Loucy (cell line): ENCODE results near the gene LDHB.

Experiments used
- H2AFZ ChIP-seq: fragments of 200-600 bp; sonication (generic); 2 replicates; pipeline ENCODE4 v1.6.0; 2016; ENCODE audit warnings: antibody characterized with exemption, mild to moderate bottlenecking, low read length, moderate library complexity
- H3F3A ChIP-seq: fragments of 200-600 bp; 2 replicates; pipeline ENCODE4 v1.6.0; 2016; ENCODE audit warnings: antibody characterized with exemption, low read depth, mild to moderate bottlenecking
- H3K27me3 ChIP-seq: fragments of 200-600 bp; sonication (generic); 2 replicates; pipeline ENCODE4 v1.6.1; 2014; ENCODE audit warnings: low read length, mild to moderate bottlenecking; ENCODE audit not compliant: insufficient read depth, poor library complexity, severe bottlenecking
- H3K36me3 ChIP-seq: fragments of 200-600 bp; sonication (generic); 2 replicates; pipeline ENCODE4 v1.6.1; 2016; ENCODE audit warnings: low read length; ENCODE audit not compliant: insufficient read depth
- H3K4me1 ChIP-seq: fragments of 200-600 bp; sonication (generic); 2 replicates; pipeline ENCODE4 v1.5.1; 2014; ENCODE audit warnings: low read length, mild to moderate bottlenecking; ENCODE audit not compliant: insufficient read depth, poor library complexity, severe bottlenecking
- H3K4me2 ChIP-seq: fragments of 200-600 bp; sonication (generic); 2 replicates; pipeline ENCODE4 v1.6.0; 2014; ENCODE audit warnings: antibody characterized with exemption, low read length, low read depth, mild to moderate bottlenecking; ENCODE audit not compliant: poor library complexity, severe bottlenecking
- H3K4me3 ChIP-seq: fragments of 200-600 bp; sonication (generic); 2 replicates; pipeline ENCODE4 v1.5.1; 2014; ENCODE audit warnings: low read length, mild to moderate bottlenecking, mixed read lengths; ENCODE audit not compliant: poor library complexity, severe bottlenecking
- H3K79me2 ChIP-seq: fragments of 200-600 bp; sonication (generic); 2 replicates; pipeline ENCODE4 v1.6.1; 2014; ENCODE audit warnings: low read length; ENCODE audit not compliant: insufficient read depth
- H3K9ac ChIP-seq: fragments of 200-600 bp; sonication (generic); 2 replicates; pipeline ENCODE4 v1.6.0; 2014; ENCODE audit warnings: mild to moderate bottlenecking, low read depth, low read length, moderate library complexity; ENCODE audit not compliant: poor library complexity, severe bottlenecking
- H3K9me2 ChIP-seq: fragments of 200-600 bp; sonication (generic); replicated peaks from 2 replicates; pipeline ENCODE4 v1.6.1; 2016; ENCODE audit warnings: low read depth, low read length, mixed read lengths
- H3K9me3 ChIP-seq: fragments of 200-600 bp; sonication (generic); 2 replicates; pipeline ENCODE4 v1.6.1; 2014; ENCODE audit warnings: mild to moderate bottlenecking, antibody characterized with exemption, low read length, low read depth; ENCODE audit not compliant: insufficient read depth
- H4K20me1 ChIP-seq: fragments of 200-600 bp; sonication (generic); 2 replicates; pipeline ENCODE4 v1.6.0; 2014; ENCODE audit warnings: antibody characterized with exemption, low read length, mild to moderate bottlenecking; ENCODE audit not compliant: insufficient read depth, poor library complexity, severe bottlenecking
- EZH2phosphoT487 ChIP-seq: fragments of 200-600 bp; IDR thresholded peaks from 2 replicates; pipeline ENCODE4 v1.6.1; 2018; ENCODE audit warnings: antibody characterized with exemption, mild to moderate bottlenecking, moderate library complexity, borderline replicate concordance
- TF ChIP-seq, protein P1 (sequence below): fragments of 200-600 bp; sonication (generic); conservative IDR thresholded peaks from 2 replicates; pipeline ENCODE4 v1.5.1; 2014; ENCODE audit warnings: mild to moderate bottlenecking, antibody characterized with exemption, low read length

Gene LDHB

DNA sequence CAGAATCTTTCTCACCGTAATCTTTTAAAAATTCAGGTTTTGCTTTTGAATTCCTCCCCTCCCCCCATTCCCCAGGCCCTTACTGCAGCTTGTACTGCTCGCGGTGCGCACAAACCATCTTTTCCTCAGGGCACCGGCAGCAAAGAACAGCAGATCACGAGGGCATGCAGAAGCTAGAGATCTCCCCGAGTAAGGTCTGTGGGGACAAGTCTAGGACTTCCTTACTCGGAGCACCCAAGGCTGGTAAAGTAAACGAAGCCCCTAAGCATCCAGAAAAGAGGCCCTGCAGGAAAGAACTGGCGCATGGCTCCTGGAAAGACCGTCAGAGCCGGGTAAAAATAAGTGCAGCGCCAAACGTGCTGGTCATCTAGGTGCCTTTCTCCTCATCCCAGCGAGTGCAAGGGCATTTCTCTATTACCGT lies 727 bp downstream of the LDHB start:
- peaks cover 54% of the 10 kb centered on the region for H3K4me1 ChIP-seq
- peaks cover 27% of the 10 kb centered on the region for H3K36me3 ChIP-seq
- no peaks in the 10 kb centered on the region for H3F3A ChIP-seq
- no peaks in the 10 kb centered on the region for H3K9me2 ChIP-seq
- no peaks in the 10 kb centered on the region for H3K9me3 ChIP-seq
- H3K4me2 ChIP-seq, result peak overlapping the region; percentile 95
- peak overlapping the region; percentile 72; the same call in 1 of the 2 replicates for H2AFZ ChIP-seq
- H3K27me3 ChIP-seq, result no peaks in the 10 kb centered on the region
- H3K4me3 ChIP-seq, result peak overlapping the region; percentile 97
- H4K20me1 ChIP-seq, result peaks cover 55% of the 10 kb centered on the region
- TF ChIP-seq, protein P1, sequence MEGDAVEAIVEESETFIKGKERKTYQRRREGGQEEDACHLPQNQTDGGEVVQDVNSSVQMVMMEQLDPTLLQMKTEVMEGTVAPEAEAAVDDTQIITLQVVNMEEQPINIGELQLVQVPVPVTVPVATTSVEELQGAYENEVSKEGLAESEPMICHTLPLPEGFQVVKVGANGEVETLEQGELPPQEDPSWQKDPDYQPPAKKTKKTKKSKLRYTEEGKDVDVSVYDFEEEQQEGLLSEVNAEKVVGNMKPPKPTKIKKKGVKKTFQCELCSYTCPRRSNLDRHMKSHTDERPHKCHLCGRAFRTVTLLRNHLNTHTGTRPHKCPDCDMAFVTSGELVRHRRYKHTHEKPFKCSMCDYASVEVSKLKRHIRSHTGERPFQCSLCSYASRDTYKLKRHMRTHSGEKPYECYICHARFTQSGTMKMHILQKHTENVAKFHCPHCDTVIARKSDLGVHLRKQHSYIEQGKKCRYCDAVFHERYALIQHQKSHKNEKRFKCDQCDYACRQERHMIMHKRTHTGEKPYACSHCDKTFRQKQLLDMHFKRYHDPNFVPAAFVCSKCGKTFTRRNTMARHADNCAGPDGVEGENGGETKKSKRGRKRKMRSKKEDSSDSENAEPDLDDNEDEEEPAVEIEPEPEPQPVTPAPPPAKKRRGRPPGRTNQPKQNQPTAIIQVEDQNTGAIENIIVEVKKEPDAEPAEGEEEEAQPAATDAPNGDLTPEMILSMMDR, result no peak
- no peak for TF ChIP-seq EZH2phosphoT487
- peaks cover 57% of the 10 kb centered on the region for H3K79me2 ChIP-seq
- H3K9ac ChIP-seq, result peak overlapping the region; percentile 88

DNA sequence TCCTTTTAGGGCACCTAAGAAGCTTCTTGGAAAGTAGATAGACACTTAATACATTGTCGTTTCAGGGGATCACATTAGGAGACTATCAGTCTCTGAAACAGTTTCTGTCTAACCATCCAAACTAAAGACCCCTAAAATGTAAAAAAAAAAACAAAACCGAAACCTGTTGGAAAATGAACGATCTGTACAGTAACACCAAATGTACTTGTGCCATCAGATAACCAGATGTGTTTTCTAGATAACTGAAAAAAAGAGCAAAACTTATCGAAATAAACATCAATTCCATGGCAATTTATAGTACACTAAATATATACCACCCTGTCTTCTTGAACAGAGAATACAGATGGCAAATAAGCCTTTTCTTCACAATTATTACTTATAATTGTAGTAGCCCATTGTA lies 2.1 kb downstream of the LDHB start:
- H3K4me2 ChIP-seq, result peak overlapping the region; percentile 95
- H3K9me3 ChIP-seq, result no peaks in the 10 kb centered on the region
- H3K9me2 ChIP-seq, result no peaks in the 10 kb centered on the region
- H3K4me3 ChIP-seq, result peak overlapping the region; percentile 97
- H3F3A ChIP-seq, result no peaks in the 10 kb centered on the region
- TF ChIP-seq EZH2phosphoT487, result no peak
- TF ChIP-seq, protein P1, result no peak
- H3K36me3 ChIP-seq, result peaks cover 40% of the 10 kb centered on the region
- peaks cover 67% of the 10 kb centered on the region for H3K4me1 ChIP-seq
- H3K9ac ChIP-seq, result peak overlapping the region; percentile 88
- no peak overlapping the region for H2AFZ ChIP-seq
- no peaks in the 10 kb centered on the region for H3K27me3 ChIP-seq
- peaks cover 70% of the 10 kb centered on the region for H3K79me2 ChIP-seq
- peaks cover 68% of the 10 kb centered on the region for H4K20me1 ChIP-seq

DNA sequence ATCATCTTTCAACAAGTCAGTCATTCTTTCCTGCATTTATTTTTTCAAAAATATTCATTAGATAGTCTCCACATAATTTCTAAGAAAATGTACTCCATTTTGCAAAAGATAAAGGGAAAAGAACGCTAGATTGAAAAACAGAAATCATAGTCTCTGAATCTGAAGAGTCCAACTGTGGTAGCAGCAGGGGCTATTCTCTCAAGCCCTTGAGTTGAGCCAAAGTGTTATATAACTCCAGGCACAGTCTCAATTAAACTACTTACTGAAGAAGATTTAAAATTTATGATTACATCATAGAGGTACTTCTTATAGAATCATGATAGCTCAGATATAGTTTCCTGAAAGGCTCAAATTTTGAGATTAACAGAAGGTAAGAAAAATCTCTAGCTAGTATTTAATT lies 5.8 kb downstream of the LDHB start:
- H3F3A ChIP-seq, result no peaks in the 10 kb centered on the region
- peaks cover 66% of the 10 kb centered on the region for H3K4me1 ChIP-seq
- H3K79me2 ChIP-seq, result peaks cover 98% of the 10 kb centered on the region
- H3K9ac ChIP-seq, result peak overlapping the region; percentile 41
- no peaks in the 10 kb centered on the region for H3K9me3 ChIP-seq
- peaks cover 87% of the 10 kb centered on the region for H4K20me1 ChIP-seq
- TF ChIP-seq, protein P1, result no peak
- TF ChIP-seq EZH2phosphoT487, result no peak
- no peaks in the 10 kb centered on the region for H3K27me3 ChIP-seq
- H3K9me2 ChIP-seq, result no peaks in the 10 kb centered on the region
- H3K36me3 ChIP-seq, result peaks cover 75% of the 10 kb centered on the region
- peak overlapping the region; percentile 97 for H3K4me3 ChIP-seq
- H3K4me2 ChIP-seq, result peak overlapping the region; percentile 95
- no peak overlapping the region for H2AFZ ChIP-seq
